Muscle layer of duodenum (tissue), 2 donors: ENCODE results near the gene C2orf76.
"Not testable (repeated sequence)": the region's sequence is repeated elsewhere in the genome, so short reads cannot be mapped to it uniquely, and the experiment has no call there.

Source experiments
- H3K27ac ChIP-seq: one replicate; pipeline ENCODE4 v1.7.0; 2013; ENCODE audit warnings: mild to moderate bottlenecking, low read length
- H3K27me3 ChIP-seq: one replicate; pipeline ENCODE4 v1.7.0; 2013; ENCODE audit warnings: low read depth, mild to moderate bottlenecking, control low read depth, low read length
- H3K36me3 ChIP-seq, 2 donors: one replicate each; pipeline ENCODE4 v1.7.0; 2013; ENCODE audit warnings: low read length in 2 of 2, control low read depth in 1 of 2, mild to moderate bottlenecking in 1 of 2; ENCODE audit not compliant: insufficient read depth in 2 of 2, control insufficient read depth in 1 of 2
- H3K4me1 ChIP-seq, 2 donors: one replicate each; pipeline ENCODE4 v1.7.0; 2013; ENCODE audit warnings: low read length in 2 of 2, mild to moderate bottlenecking in 2 of 2, control low read depth in 1 of 2, moderate library complexity in 1 of 2; ENCODE audit not compliant: insufficient read depth in 2 of 2, control insufficient read depth in 1 of 2
- H3K4me3 ChIP-seq, 2 donors: one replicate each; pipeline ENCODE4 v1.7.0; 2013; ENCODE audit warnings: low read length in 2 of 2, low read depth in 1 of 2, mild to moderate bottlenecking in 1 of 2
- H3K9me3 ChIP-seq, 2 donors: one replicate each; pipeline ENCODE4 v1.7.0; 2013; ENCODE audit warnings: low read length in 2 of 2, control low read depth in 1 of 2, mild to moderate bottlenecking in 1 of 2; ENCODE audit not compliant: control insufficient read depth in 1 of 2
- donor health status: healthy.

Gene C2orf76

DNA sequence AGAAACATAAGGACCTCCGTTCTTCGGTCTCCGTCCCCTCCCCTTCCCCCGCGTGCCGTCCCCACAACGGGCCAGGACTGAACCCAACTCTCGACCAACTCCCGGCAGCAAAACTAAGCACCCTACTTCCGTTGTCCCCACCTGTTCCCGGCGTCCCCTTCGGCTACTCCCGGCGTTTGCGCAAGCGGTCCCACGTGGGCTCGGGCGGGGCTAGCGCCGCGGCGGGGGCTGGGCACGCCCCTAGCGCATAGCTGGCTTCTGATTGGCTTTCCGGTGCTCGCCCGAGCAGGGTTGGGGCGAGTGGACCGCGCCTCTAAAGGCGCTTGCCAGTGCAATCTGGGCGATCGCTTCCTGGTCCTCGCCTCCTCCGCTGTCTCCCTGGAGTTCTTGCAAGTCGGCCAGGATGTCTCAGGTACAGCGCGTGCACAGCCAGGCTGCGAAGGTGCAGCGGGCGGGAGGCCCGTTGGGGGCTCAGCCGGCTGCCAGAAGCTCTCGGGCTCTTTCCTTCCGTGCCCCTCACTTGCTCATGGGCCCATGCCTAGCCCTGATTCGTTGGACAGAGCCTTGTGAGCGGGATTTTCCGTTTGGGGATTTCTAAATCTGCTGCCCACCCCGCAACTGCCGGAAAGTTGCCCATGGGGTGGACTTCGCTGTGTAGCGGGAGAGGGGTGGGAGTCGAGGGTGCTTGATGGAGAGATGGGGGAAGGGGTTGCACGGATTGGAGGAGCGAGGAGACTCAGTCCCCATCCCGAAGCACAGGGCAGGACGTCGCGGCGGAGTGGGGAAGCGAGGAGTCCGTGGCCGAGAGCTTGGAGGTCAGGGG lies at the start of gene C2orf76, which contains the start of gene DBI:
Gene C2orf76, minus strand, starts transcription at position 186 of the 823 bp plus-strand sequence. CDS start 26,875 bp downstream, outside the sequence.
Gene DBI, plus strand, starts transcription at position 329 of the 823 bp plus-strand sequence. Its CDS starts 75 bp downstream, at position 404.
- Histone ChIP-seq H3K4me1 (peaks cover 16 to 19% of the 10 kb centered on the region in 2 donors), H3K4me3 (peak within 1 kb of the TSS; percentile 86 to 98), H3K27ac (peak within 1 kb of the TSS; percentile 98), H3K36me3 (peaks cover 27 to 31% of the 10 kb centered on the region in 2 donors), H3K9me3 (no peaks in the 10 kb centered on the region), H3K27me3 (no peaks in the 10 kb centered on the region)

DNA sequence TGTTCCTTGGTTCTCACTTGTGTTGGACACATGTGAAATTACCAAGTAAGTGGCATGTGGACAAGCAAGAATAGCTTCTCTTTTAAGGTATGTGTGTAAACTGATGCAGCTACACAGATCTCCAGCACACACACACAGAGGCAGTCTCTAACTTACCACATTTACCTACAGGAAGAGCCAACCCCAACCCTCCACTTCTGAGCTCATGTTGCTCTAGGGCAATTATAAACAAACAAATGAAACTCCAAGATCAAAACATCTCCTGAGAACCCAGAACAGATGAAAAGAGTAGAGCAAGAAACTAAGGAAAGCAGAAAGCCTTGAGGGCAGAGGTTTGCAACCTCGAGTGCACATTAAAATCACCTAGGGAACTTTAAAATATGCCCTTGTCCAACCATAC lies 49.0 kb upstream of the C2orf76 start:
- Histone ChIP-seq H3K27ac (no peak overlapping the region), H3K4me3 (no peak overlapping the region), H3K9me3 (peaks cover 0 to 8% of the 10 kb centered on the region in 2 donors), H3K4me1 (peaks cover 0 to 3% of the 10 kb centered on the region in 2 donors), H3K27me3 (no peaks in the 10 kb centered on the region), H3K36me3 (no peaks in the 10 kb centered on the region)

DNA sequence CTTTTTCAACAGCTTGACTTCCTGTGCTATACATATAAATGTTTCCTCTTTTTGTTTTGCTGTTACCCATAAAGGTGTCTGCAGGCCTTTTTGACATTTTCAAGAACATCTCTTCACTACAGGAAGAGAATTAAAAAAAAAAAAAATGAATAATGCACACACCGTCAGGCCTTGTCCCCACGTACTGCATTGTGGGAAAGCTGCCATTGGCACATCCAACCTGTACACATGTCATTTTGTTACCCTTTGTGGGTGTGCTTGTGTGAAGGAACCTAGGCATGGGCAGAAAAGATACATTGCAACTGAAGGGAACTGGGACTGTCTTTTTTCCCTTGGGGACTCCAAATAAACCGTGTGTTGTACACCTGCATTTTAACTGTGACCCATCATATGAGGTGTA lies 48.3 kb upstream of the C2orf76 start:
- peaks cover 0 to 8% of the 10 kb centered on the region in 2 donors for H3K9me3 ChIP-seq
- H3K27me3 ChIP-seq = no peaks in the 10 kb centered on the region
- H3K27ac ChIP-seq = no peak overlapping the region
- H3K36me3 ChIP-seq = no peaks in the 10 kb centered on the region
- H3K4me3 ChIP-seq = no peak overlapping the region
- no peaks in the 10 kb centered on the region for H3K4me1 ChIP-seq

DNA sequence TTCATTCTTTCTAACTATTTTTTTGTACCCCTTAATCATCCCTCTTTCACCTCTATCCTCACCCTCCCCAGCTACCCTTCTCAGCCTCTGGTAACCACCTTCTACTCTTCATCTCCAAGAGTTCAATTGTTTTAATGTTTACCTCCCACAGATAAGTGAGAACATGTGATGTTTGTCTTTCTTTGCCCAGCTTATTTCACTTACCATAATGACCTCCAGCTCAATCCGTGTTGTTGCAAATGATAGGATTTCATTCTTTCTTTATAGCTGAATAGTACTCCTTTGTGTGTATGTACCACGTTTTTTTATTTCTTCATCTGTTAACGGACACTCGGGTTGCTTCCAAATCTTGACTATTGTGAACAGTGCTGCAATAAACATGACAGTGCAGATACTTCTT lies 42.9 kb upstream of the C2orf76 start:
- H3K36me3 ChIP-seq = no peaks in the 10 kb centered on the region
- H3K27ac ChIP-seq = no peak overlapping the region
- no peaks in the 10 kb centered on the region for H3K27me3 ChIP-seq
- H3K9me3 ChIP-seq = peaks cover 3 to 5% of the 10 kb centered on the region in 2 donors
- H3K4me3 ChIP-seq = no peak overlapping the region
- no peaks in the 10 kb centered on the region for H3K4me1 ChIP-seq

- no peak overlapping the region for H3K27ac ChIP-seq
- no peak overlapping the region for H3K4me3 ChIP-seq
- H3K9me3 ChIP-seq = peaks cover 3% of the 10 kb centered on the region in 2 donors
- H3K27me3 ChIP-seq = no peaks in the 10 kb centered on the region
- no peaks in the 10 kb centered on the region for H3K36me3 ChIP-seq
- H3K4me1 ChIP-seq = no peaks in the 10 kb centered on the region
These were observed 41.6 kb upstream of the C2orf76 start for GRCh38 chr2:119408221-119408619.

- no peaks in the 10 kb centered on the region for H3K27me3 ChIP-seq
- H3K4me3 ChIP-seq = no peak overlapping the region
- H3K4me1 ChIP-seq = no peaks in the 10 kb centered on the region
- no peak overlapping the region for H3K27ac ChIP-seq
- no peaks in the 10 kb centered on the region for H3K36me3 ChIP-seq
- H3K9me3 ChIP-seq = peaks cover 3% of the 10 kb centered on the region in 2 donors
These were observed 41.0 kb upstream of the C2orf76 start for GRCh38 chr2:119407430-119408220.

DNA sequence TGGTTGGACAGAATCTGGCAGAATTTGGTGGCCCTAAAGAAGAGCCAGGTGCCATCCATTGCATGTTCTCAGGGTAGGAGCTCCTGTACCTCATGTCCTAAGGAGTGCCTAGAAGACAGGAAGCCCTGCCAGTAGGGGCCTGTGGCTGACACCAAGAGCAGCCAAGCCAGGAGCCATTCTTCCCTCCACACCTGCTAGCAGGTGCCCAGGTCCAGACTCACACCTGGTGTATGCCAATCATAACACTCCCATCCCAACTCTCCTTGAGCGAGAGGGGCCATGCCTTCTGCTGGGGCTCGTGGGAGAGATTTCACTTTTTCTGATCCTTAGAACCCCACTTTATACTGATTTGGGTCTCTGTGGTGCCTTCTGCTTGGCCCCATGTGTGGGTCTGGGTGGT lies 38.5 kb upstream of the C2orf76 start:
- Histone ChIP-seq H3K4me1 (no peaks in the 10 kb centered on the region), H3K9me3 (peaks cover 3% of the 10 kb centered on the region in 2 donors), H3K4me3 (no peak overlapping the region), H3K27ac (no peak overlapping the region), H3K36me3 (no peaks in the 10 kb centered on the region), H3K27me3 (no peaks in the 10 kb centered on the region)

DNA sequence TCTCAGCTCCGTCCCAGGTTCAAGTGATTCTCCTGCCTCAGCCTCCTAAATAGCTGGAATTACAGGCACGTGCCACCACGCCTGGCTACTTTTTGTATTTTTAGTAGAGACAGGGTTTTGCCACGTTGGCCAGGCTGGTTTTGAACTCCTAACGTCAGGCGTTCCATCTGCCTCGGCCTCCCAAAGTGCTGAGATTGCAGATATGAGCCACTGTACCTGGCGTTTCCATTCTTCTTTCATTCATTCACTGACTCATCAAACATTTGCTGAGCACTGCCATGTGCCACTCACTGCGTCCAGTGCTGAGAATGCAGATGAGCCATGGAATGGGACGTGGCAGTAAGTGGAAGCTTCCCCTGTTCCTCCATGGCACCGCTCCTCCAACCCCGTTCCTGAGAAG lies 37.0 kb upstream of the C2orf76 start:
- H3K9me3 ChIP-seq, H3K27ac ChIP-seq: not testable (repeated sequence)

GRCh38 chr2:119402645-119403560 lies 36.3 kb upstream of the C2orf76 start:
- Histone ChIP-seq H3K4me3 (no peak overlapping the region), H3K9me3 (peaks cover 3% of the 10 kb centered on the region in 2 donors), H3K36me3 (no peaks in the 10 kb centered on the region), H3K4me1 (no peaks in the 10 kb centered on the region), H3K27ac (no peak overlapping the region), H3K27me3 (no peaks in the 10 kb centered on the region)

More for the DNA sequence above, 37.0 kb upstream of the C2orf76 start:
- H3K4me1 ChIP-seq, H3K27me3 ChIP-seq, H3K4me3 ChIP-seq, H3K36me3 ChIP-seq: not testable (repeated sequence)

- Histone ChIP-seq H3K27me3 (no peaks in the 10 kb centered on the region), H3K9me3 (peaks cover 3% of the 10 kb centered on the region in 2 donors), H3K4me1 (no peaks in the 10 kb centered on the region), H3K4me3 (no peak overlapping the region), H3K27ac (no peak overlapping the region), H3K36me3 (no peaks in the 10 kb centered on the region)
These were observed 35.5 kb upstream of the C2orf76 start for GRCh38 chr2:119402106-119402505.
